GM18505 (cell line): ENCODE data around the gene CMA1.
A peak's percentile ranks its signal among the peaks of the same experiment; 100 is the strongest.
"Not testable (repeated sequence)": the region's sequence is repeated elsewhere in the genome, so short reads cannot be mapped to it uniquely, and the experiment has no call there.

Experiments
- ATAC-seq: cut with Tn5 transposase; IDR thresholded peaks from one replicate; pipeline ENCODE4 v1.9.1; 2021; ENCODE audit not compliant: unreplicated experiment
- POLR2A ChIP-seq: IDR thresholded peaks from 4 replicates; pipeline ENCODE4 v1.6.1; 2011; ENCODE audit warnings: borderline replicate concordance; ENCODE audit not compliant: insufficient read depth, insufficient read length; ENCODE audit errors: extremely low read depth

The CMA1 gene

DNA sequence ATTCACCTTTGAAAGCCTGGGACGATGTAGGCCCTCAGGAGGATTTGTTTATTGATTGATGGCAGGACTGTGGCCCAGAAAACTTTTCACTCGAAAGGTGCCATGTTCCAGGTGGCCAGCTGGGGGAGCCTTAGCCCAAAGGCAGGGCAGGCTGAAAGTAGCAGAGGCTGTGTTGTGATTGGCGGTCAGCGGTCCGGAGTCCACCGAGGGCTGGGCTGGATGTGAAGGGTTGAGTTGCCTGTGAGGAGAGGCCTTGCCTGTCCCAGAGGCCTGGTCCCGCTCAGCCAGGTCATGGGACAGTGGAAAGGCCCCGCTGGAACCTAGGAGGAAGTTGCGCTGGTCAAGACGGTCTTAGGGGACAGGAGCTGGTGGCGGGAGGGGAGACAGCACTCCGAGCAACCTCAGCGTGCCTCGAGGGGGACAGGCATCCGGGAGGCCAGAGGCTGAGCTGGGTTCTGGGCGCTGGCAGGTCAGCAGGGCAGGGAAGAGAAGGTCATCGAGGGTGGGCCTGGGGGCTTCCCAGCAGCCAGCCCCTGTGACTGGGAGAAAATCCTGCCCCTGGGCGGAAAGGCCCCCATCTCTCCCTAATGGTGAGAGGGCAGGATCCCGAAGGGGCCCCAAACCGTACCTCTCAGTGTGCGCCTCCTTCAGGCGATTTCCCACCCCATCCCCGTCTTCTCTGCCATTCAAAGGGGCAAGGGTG lies 26.3 kb downstream of the CMA1 start:
- no peak for TF ChIP-seq POLR2A
- ATAC-seq, result peak; percentile 79

- not testable (repeated sequence) for ATAC-seq
Observed at GRCh38 chr14:24479999-24480398, 28.1 kb downstream of the CMA1 start.

- no peak for ATAC-seq
- no peak for TF ChIP-seq POLR2A
Observed at GRCh38 chr14:24475261-24475660, 32.8 kb downstream of the CMA1 start.

- no peak for ATAC-seq
- TF ChIP-seq POLR2A, result no peak
Observed at GRCh38 chr14:24473211-24473610, 34.9 kb downstream of the CMA1 start.

DNA sequence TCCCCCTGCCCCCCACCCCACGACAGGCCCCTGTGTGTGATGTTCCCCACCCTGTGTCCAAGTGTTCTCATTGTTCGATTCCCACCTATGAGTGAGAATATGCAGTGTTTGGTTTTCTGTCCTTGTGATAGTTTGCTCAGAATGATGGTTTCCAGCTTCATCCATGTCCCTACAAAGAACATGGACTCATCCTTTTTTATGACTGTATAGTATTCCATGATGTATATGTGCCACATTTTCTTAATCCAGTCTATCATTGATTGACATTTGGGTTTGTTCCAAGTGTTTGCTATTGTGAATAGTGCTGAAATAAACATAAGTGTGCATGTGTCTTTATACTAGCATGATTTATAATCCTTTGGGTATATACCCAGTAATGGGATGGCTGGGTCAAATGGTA lies 37.6 kb downstream of the CMA1 start:
- ATAC-seq, result not testable (repeated sequence)

DNA sequence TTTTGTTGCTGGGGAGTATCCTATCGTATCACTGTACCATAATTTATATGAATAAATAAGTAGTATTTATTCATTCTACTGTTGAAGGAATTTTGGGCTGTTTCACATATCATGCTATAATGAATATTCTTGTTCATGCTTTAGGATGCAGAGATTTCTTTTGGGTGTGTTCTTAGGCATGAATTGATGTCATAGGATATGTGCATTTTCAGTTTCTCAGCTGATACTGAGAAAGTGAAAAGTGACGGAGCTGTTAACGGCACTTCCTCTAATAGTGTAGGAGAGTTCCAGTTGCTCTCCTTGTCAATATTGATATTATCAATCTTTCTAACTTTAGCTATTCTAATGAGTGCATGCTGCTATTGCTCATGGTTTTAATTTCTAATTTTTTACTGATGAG lies 42.3 kb downstream of the CMA1 start:
- no peak for TF ChIP-seq POLR2A
- ATAC-seq, result no peak

DNA sequence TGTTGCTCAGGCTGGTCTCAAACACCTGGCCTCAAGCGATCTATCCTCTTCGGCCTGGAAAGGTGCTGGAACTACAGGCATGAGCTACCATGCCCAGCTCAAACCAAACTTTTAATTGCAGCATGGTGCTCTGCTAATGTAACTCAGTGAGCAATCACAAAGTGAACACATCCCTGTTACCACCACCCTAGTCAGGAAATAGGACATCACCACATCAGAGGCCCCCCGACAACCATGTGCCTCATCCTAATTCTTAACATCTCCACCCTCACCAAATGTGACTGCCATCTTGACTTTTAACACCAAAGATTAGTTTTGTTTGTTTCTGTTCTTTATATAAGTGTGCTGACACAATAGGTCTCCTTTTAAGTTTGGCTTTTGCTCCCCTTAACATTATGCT lies 42.7 kb downstream of the CMA1 start:
- ATAC-seq, result no peak
- no peak for TF ChIP-seq POLR2A

GRCh38 chr14:24463884-24464785 lies 43.9 kb downstream of the CMA1 start:
- ATAC-seq, result no peak
- no peak for TF ChIP-seq POLR2A

DNA sequence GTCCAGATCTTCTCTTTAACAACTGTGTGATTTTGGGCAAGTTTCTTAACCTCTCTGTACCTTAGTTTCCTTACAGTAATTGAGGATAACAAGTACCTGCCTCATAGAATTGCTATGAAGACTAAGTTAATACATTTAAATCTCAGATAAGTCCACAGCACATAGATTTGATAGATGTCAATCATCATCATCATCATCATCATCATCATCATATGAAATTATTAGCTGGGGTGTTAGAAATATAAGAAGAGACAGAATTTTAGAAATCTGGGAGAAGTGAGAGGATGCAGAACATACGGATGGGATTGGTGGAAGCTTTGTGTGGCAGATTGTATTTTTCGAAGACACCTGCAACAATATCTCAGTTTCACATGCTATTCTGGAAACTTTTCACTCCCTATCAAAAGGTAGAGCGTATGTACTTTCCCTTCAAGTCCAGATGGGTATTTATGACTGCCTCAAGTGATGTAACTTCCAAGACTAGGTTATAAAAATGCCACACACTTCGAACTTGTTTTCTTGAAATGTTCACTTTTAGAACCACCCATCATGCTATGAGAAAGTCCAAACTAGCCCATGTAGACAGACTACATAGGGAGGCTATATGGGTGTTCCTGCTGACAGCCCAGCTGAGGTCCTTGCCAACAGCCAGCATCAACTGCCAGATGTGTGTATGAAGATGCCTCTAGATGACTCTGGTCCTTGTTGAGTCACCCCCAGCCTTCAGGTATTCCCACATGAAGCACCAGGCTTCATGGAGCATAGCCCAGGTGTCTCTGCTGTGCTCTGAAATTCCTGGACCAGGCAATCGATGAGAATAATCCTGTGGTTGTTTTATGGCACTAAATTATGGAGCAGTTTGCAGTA lies 44.8 kb downstream of the CMA1 start:
- no peak for ATAC-seq
- no peak for TF ChIP-seq POLR2A

- no peak for ATAC-seq
- TF ChIP-seq POLR2A, result no peak
Observed at GRCh38 chr14:24461336-24461735, 46.7 kb downstream of the CMA1 start.

DNA sequence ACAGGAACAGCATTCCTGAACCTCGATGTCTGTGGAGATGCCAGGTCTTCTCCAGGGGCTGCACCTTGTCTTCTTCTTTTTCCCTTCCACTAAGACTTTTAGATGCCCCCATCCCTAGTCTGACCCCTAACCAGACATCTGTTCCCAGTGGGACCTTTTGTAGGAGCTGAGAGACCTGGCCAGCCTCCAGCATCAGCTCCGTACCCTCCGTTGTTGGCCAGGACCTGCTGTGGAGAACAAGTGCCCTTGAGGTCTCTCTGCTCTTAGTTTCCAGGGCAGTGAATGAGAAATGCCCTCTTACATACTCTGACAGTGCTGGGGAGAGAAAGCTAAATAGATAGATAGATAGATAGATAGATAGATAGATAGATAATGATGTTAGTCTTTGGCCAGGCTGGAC lies 48.7 kb downstream of the CMA1 start:
- no peak for ATAC-seq
- no peak for TF ChIP-seq POLR2A

DNA sequence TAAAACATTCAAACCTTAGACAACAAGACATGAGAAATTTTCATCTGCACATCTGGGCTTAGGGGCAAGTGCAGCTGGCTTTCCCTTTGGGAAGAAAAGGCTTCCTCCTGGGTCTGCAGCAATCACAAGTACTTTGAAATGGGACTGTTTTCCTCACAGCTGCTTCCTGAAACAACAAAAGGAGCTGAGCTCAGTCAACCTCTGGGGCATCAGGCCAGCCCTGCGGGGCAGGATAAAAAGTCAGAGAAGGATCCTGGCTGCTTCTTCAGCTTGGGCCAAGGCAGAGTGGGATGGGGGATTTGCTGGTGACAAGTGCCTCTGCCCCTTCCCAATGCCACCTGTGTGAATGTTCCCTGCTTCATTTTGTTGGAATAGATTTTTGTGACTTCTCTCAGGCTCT lies 49.3 kb downstream of the CMA1 start:
- TF ChIP-seq POLR2A, result no peak
- no peak for ATAC-seq

GRCh38 chr14:24456980-24457379 lies 51.1 kb downstream of the CMA1 start:
- no peak for TF ChIP-seq POLR2A
- ATAC-seq, result no peak
